ENCODE data around the gene PPP1R14C.
"Not testable (repeated sequence)": the region's sequence is repeated elsewhere in the genome, so short reads cannot be mapped to it uniquely, and the experiment has no call there.

Gene PPP1R14C

GRCh38 chr6:150128425-150128824 is 14.4 kb upstream of the PPP1R14C start:
- Histone ChIP-seq H3K36me3 (ENCODE audit: insufficient read depth) (no peaks in the 10 kb centered on the region), H3K4me3 (IDR thresholded peaks at IDR 0.05; ENCODE audit: insufficient read depth, low read depth, low read length) (no peak overlapping the region), H3K4me2 (no peak overlapping the region), H4K20me1 (ENCODE audit: insufficient read depth) (no peaks in the 10 kb centered on the region), H3K79me2 (ENCODE audit: insufficient read depth, low read depth) (no peaks in the 10 kb centered on the region), H2AFZ (ENCODE audit: low read depth) (no peak overlapping the region), H3K27ac (no peak overlapping the region), H3K9ac (no peak overlapping the region), H3K27me3 (ENCODE audit: insufficient read depth, low read depth) (no peaks in the 10 kb centered on the region), H3K4me1 (ENCODE audit: low read depth, poor library complexity, severe bottlenecking) (no peaks in the 10 kb centered on the region)
- TF ChIP-seq CTCF (conservative IDR thresholded peaks at IDR 0.05; ENCODE audit: low read depth, low read length) = no peak

GRCh38 chr6:150129616-150130505 is 13.0 kb upstream of the PPP1R14C start:
- Histone ChIP-seq H3K4me1 (ENCODE audit: low read depth, poor library complexity, severe bottlenecking) (no peaks in the 10 kb centered on the region), H3K9ac (no peak overlapping the region), H4K20me1 (ENCODE audit: insufficient read depth) (no peaks in the 10 kb centered on the region), H2AFZ (ENCODE audit: low read depth) (no peak overlapping the region), H3K27ac (no peak overlapping the region), H3K36me3 (ENCODE audit: insufficient read depth) (no peaks in the 10 kb centered on the region), H3K27me3 (ENCODE audit: insufficient read depth, low read depth) (no peaks in the 10 kb centered on the region), H3K79me2 (ENCODE audit: insufficient read depth, low read depth) (no peaks in the 10 kb centered on the region), H3K4me3 (IDR thresholded peaks at IDR 0.05; ENCODE audit: insufficient read depth, low read depth, low read length) (no peak overlapping the region), H3K4me2 (no peak overlapping the region)
- no peak for TF ChIP-seq CTCF (conservative IDR thresholded peaks at IDR 0.05; ENCODE audit: low read depth, low read length)

GRCh38 chr6:150133686-150134085 is 9.2 kb upstream of the PPP1R14C start:
- H3K4me3 ChIP-seq (IDR thresholded peaks at IDR 0.05; ENCODE audit: insufficient read depth, low read depth, low read length) = no peak overlapping the region
- H3K4me1 ChIP-seq (ENCODE audit: low read depth, poor library complexity, severe bottlenecking) = no peaks in the 10 kb centered on the region
- no peak overlapping the region for H3K27ac ChIP-seq
- TF ChIP-seq CTCF (conservative IDR thresholded peaks at IDR 0.05; ENCODE audit: low read depth, low read length) = no peak
- H3K9ac ChIP-seq = no peak overlapping the region
- no peak overlapping the region for H3K4me2 ChIP-seq
- H3K36me3 ChIP-seq (ENCODE audit: insufficient read depth) = no peaks in the 10 kb centered on the region
- no peaks in the 10 kb centered on the region for H3K79me2 ChIP-seq (ENCODE audit: insufficient read depth, low read depth)
- H3K27me3 ChIP-seq (ENCODE audit: insufficient read depth, low read depth) = no peaks in the 10 kb centered on the region
- H2AFZ ChIP-seq (ENCODE audit: low read depth) = no peak overlapping the region
- no peaks in the 10 kb centered on the region for H4K20me1 ChIP-seq (ENCODE audit: insufficient read depth)

GRCh38 chr6:150134280-150134920 is 8.4 kb upstream of the PPP1R14C start:
- H3K4me2 ChIP-seq = no peak overlapping the region

GRCh38 chr6:150137711-150138110 is 5.1 kb upstream of the PPP1R14C start:
- H4K20me1 ChIP-seq (ENCODE audit: insufficient read depth); H3K4me2 ChIP-seq; H3K4me3 ChIP-seq (IDR thresholded peaks at IDR 0.05; ENCODE audit: insufficient read depth, low read depth, low read length); H3K27me3 ChIP-seq (ENCODE audit: insufficient read depth, low read depth); H3K79me2 ChIP-seq (ENCODE audit: insufficient read depth, low read depth); H3K27ac ChIP-seq; H2AFZ ChIP-seq (ENCODE audit: low read depth); H3K4me1 ChIP-seq (ENCODE audit: low read depth, poor library complexity, severe bottlenecking); H3K36me3 ChIP-seq (ENCODE audit: insufficient read depth); H3K9ac ChIP-seq: not testable (repeated sequence)

More at GRCh38 chr6:150134280-150134920, 8.4 kb upstream of the PPP1R14C start:
- no peaks in the 10 kb centered on the region for H3K27me3 ChIP-seq (ENCODE audit: insufficient read depth, low read depth)
- no peak overlapping the region for H3K27ac ChIP-seq
- no peak for TF ChIP-seq CTCF (conservative IDR thresholded peaks at IDR 0.05; ENCODE audit: low read depth, low read length)
- no peak overlapping the region for H3K9ac ChIP-seq
- H3K79me2 ChIP-seq (ENCODE audit: insufficient read depth, low read depth) = no peaks in the 10 kb centered on the region
- H3K4me3 ChIP-seq (IDR thresholded peaks at IDR 0.05; ENCODE audit: insufficient read depth, low read depth, low read length) = no peak overlapping the region
- H4K20me1 ChIP-seq (ENCODE audit: insufficient read depth) = no peaks in the 10 kb centered on the region
- no peaks in the 10 kb centered on the region for H3K4me1 ChIP-seq (ENCODE audit: low read depth, poor library complexity, severe bottlenecking)
- no peaks in the 10 kb centered on the region for H3K36me3 ChIP-seq (ENCODE audit: insufficient read depth)
- no peak overlapping the region for H2AFZ ChIP-seq (ENCODE audit: low read depth)
